ENCODE results near the gene HCN2. TPM values are rescaled to one million over a fixed set of nuclear protein-coding genes. Genes with fewer than 3 reads are reported as not detected.

The HCN2 gene
- total and polyA plus RNA-seq, 10 of the 15 experiments (the other 5 are each of a cell fraction or from before 2014, with no cell fraction given): 0.01 to 0.54 (median 0.08) TPM; not detected in 4

GRCh38 chr19:580274-580835 is 9.3 kb upstream of the HCN2 start:
- no peak overlapping the region for H3K4me3 ChIP-seq
- peaks cover 37% of the 10 kb centered on the region for H3K79me2 ChIP-seq (ENCODE audit: control insufficient read depth, insufficient read depth, low read length)
- ChIA-PET RAD21 (ENCODE audit: unreplicated experiment) (no interaction called here), CTCF (no interaction called here), POLR2A (no interaction called here), SMC1A (ENCODE audit: uncharacterized antibody, unreplicated experiment) (no interaction called here)
- H3K36me3 ChIP-seq (ENCODE audit: control insufficient read depth in 2 of 2, insufficient read depth in 2 of 2, low read length in 1 of 2): peaks cover 0 to 47% of the 10 kb centered on the region in 2 experiments; a peak in 3 of 4 replicates
- H3K27me3 ChIP-seq (replicated peaks in 1 of 2; ENCODE audit: control insufficient read depth in 2 of 2, insufficient read depth in 2 of 2, low read length in 1 of 2): no peaks in the 10 kb centered on the region
- H3K9me3 ChIP-seq (replicated peaks; ENCODE audit: control insufficient read depth, insufficient read depth, low read length): no peaks in the 10 kb centered on the region
- no peak overlapping the region for H3K4me2 ChIP-seq (ENCODE audit: control insufficient read depth, insufficient read depth)
- no peak for DNase-seq (ENCODE audit: low read depth, low spot score)
- no peak for ATAC-seq
- intact Hi-C loops (cut with micrococcal nuclease; ENCODE audit: unreplicated experiment): no loop called here
- no peak for TF ChIP-seq BHLHE40 (IDR thresholded peaks at IDR 0.05; ENCODE audit: borderline replicate concordance in 1 of 2, low read depth in 2 of 2, low read length in 1 of 2)
- peak; percentile 36; the same call in 1 of the 2 replicates for TF ChIP-seq POLR2A (IDR thresholded peaks at IDR 0.05; ENCODE audit: low read depth, low read length)
- TF ChIP-seq POLR2AphosphoS2 (IDR thresholded peaks at IDR 0.05; ENCODE audit: low read depth, low read length): 0 out of 2 replicates have a peak, but pooled peaks have one; percentile 10
- in situ Hi-C loops (cut with MboI): no loop called here
- H4K20me1 ChIP-seq (ENCODE audit: control insufficient read depth, insufficient read depth): 0 out of 2 replicates have a peak, but pooled peaks cover 5% of the 10 kb centered on the region
- H3K4me1 ChIP-seq (ENCODE audit: control insufficient read depth, insufficient read depth, low read length): no peaks in the 10 kb centered on the region; the same call in 1 of the 2 replicates
- BruUV-seq (replicated peaks): no TSS peak
- no peak overlapping the region for H3K27ac ChIP-seq (ENCODE audit: control insufficient read depth, insufficient read depth)
- no peak overlapping the region for H2AFZ ChIP-seq (ENCODE audit: control insufficient read depth, low read depth, low read length)
- WGBS (ENCODE audit: insufficient coverage, insufficient replicate concordance, low lambda C conversion rate, missing lambda C conversion rate): 98% methylated on average over 21 of the region's 22 CpGs
- no peak overlapping the region for H3K9ac ChIP-seq (ENCODE audit: control insufficient read depth, insufficient read depth, low read length)
- no peak for FAIRE-seq

DNA sequence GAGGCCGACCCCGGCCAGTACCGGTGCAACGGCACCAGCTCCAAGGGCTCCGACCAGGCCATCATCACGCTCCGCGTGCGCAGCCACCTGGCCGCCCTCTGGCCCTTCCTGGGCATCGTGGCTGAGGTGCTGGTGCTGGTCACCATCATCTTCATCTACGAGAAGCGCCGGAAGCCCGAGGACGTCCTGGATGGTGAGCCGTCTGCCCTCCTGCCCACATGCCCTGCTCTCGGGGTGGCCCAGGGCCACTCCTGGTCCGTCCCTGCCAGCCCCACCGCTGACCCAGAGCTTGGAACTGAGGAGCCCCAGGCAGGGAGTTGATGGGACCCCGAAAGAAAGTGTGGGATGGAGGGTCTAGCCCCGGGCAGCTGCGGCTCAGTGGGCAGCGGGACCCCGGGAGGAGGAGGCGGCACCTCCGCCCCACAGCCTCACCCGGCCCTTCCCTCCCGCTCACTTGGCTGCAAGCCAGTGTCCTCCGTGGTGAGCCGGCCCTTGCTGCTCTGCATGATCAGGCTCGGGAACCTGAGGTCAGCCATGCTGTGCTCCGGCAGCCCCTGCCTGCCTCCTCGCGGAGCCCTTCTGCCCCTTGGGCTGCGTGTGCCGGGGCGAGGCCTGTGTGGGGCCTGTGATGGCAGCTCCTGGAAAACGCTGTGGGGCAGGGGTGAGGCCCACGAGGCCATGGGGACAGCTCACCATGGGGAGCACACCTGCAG is 8.1 kb upstream of the HCN2 start:
- peaks cover 0 to 44% of the 10 kb centered on the region in 2 experiments; a peak in 3 of 4 replicates for H3K36me3 ChIP-seq (ENCODE audit: control insufficient read depth in 2 of 2, insufficient read depth in 2 of 2, low read length in 1 of 2)
- BruUV-seq (replicated peaks): no TSS peak
- ChIA-PET POLR2A (no interaction called here), SMC1A (ENCODE audit: uncharacterized antibody, unreplicated experiment) (no interaction called here), CTCF (no interaction called here), RAD21 (ENCODE audit: unreplicated experiment) (no interaction called here)
- H3K27ac ChIP-seq (ENCODE audit: control insufficient read depth, insufficient read depth): no peak overlapping the region
- no peaks in the 10 kb centered on the region for H3K27me3 ChIP-seq (replicated peaks in 1 of 2; ENCODE audit: control insufficient read depth in 2 of 2, insufficient read depth in 2 of 2, low read length in 1 of 2)
- intact Hi-C loops (cut with micrococcal nuclease; ENCODE audit: unreplicated experiment): no loop called here
- TF ChIP-seq POLR2AphosphoS2 (IDR thresholded peaks at IDR 0.05; ENCODE audit: low read depth, low read length): 0 out of 2 replicates have a peak, but pooled peaks have one; percentile 26
- TF ChIP-seq TCF3 (IDR thresholded peaks at IDR 0.05; ENCODE audit: borderline replicate concordance, insufficient read depth, low read depth, low read length): no peak
- TF ChIP-seq EGR1 (IDR thresholded peaks at IDR 0.05; ENCODE audit: borderline replicate concordance in 1 of 2, low read depth in 2 of 2, low read length in 2 of 2): no peak
- no peaks in the 10 kb centered on the region for H3K4me1 ChIP-seq (ENCODE audit: control insufficient read depth, insufficient read depth, low read length)
- 0 out of 2 replicates have a peak, but pooled peaks cover 5% of the 10 kb centered on the region for H4K20me1 ChIP-seq (ENCODE audit: control insufficient read depth, insufficient read depth)
- H2AFZ ChIP-seq (ENCODE audit: control insufficient read depth, low read depth, low read length): no peak overlapping the region
- DNase-seq (ENCODE audit: low read depth, low spot score): no peak
- peaks cover 26% of the 10 kb centered on the region for H3K79me2 ChIP-seq (ENCODE audit: control insufficient read depth, insufficient read depth, low read length)
- H3K9ac ChIP-seq (ENCODE audit: control insufficient read depth, insufficient read depth, low read length): no peak overlapping the region
- WGBS (ENCODE audit: insufficient coverage, insufficient replicate concordance, low lambda C conversion rate, missing lambda C conversion rate): 94% methylated on average over 38 of the region's 40 CpGs
- in situ Hi-C loops (cut with MboI): no loop called here
- no peak for FAIRE-seq
- ATAC-seq: no peak
- H3K9me3 ChIP-seq (replicated peaks; ENCODE audit: control insufficient read depth, insufficient read depth, low read length): no peaks in the 10 kb centered on the region
- no peak overlapping the region for H3K4me3 ChIP-seq
- no peak overlapping the region for H3K4me2 ChIP-seq (ENCODE audit: control insufficient read depth, insufficient read depth)
